Liver (tissue), 9 donors: ENCODE measurements around the gene ARHGEF28. TPM values are rescaled to one million over a fixed set of nuclear protein-coding genes. Genes with fewer than 3 reads are reported as not detected.

Experiments used
- DNase-seq: peaks from one replicate; pipeline ENCODE4 v3.0.0-alpha.2; 2017; ENCODE audit warnings: low spot score
- H3K27ac ChIP-seq, 2 donors: one replicate each; pipeline ENCODE4 v1.7.0; 2013; ENCODE audit warnings: inconsistent platforms in 2 of 2, low read length in 2 of 2, control low read depth in 1 of 2, low read depth in 1 of 2, mild to moderate bottlenecking in 1 of 2
- H3K27me3 ChIP-seq, 4 donors: one replicate each; pipeline versions ENCODE4 v1.6.1 to v1.7.0; 2013; ENCODE audit warnings: low read length in 3 of 4, inconsistent platforms in 1 of 4, mild to moderate bottlenecking in 1 of 4, moderate library complexity in 1 of 4; ENCODE audit not compliant: control insufficient read depth in 4 of 4, insufficient read depth in 4 of 4
- H3K36me3 ChIP-seq, 4 donors: one replicate each; pipeline versions ENCODE4 v1.6.1 to v1.7.0; 2013; ENCODE audit warnings: low read length in 3 of 4, mild to moderate bottlenecking in 3 of 4, low read depth in 1 of 4, moderate library complexity in 1 of 4; ENCODE audit not compliant: control insufficient read depth in 4 of 4, insufficient read depth in 3 of 4
- H3K4me1 ChIP-seq, 4 donors: one replicate each; pipeline versions ENCODE4 v1.6.1 to v1.7.0; 2013; ENCODE audit warnings: low read length in 3 of 4, mild to moderate bottlenecking in 3 of 4, moderate library complexity in 1 of 4; ENCODE audit not compliant: control insufficient read depth in 4 of 4, insufficient read depth in 4 of 4
- H3K4me3 ChIP-seq, 3 donors: one replicate each; pipeline versions ENCODE4 v1.6.1 to v1.7.0; 2013; ENCODE audit warnings: low read length in 3 of 3, control low read depth in 1 of 3, low read depth in 1 of 3, mild to moderate bottlenecking in 1 of 3
- H3K9ac ChIP-seq, 2 donors: one replicate each; pipeline ENCODE4 v1.7.0; 2013; ENCODE audit warnings: low read length in 2 of 2, mild to moderate bottlenecking in 2 of 2, moderate library complexity in 2 of 2, control low read depth in 1 of 2, low read depth in 1 of 2
- H3K9me3 ChIP-seq, 4 donors: one replicate each; pipeline versions ENCODE4 v1.6.1 to v1.7.0; 2013; ENCODE audit warnings: low read length in 3 of 4; ENCODE audit not compliant: control insufficient read depth in 4 of 4
- ATF3 ChIP-seq: IDR thresholded peaks from 2 replicates; pipeline ENCODE4 v1.6.1; 2016; ENCODE audit warnings: antibody characterized with exemption
- CTCF ChIP-seq: fragments of 150-350 bp; IDR thresholded peaks from 2 replicates; pipeline ENCODE4 v1.5.1; 2017; ENCODE audit warnings: improper control_type of control experiment, low read depth, low read length; ENCODE audit not compliant: missing input control
- EGR1 ChIP-seq, 2 donors: IDR thresholded peaks; 2 replicates each; pipeline ENCODE4 v1.6.1; 2016 to 2018; ENCODE audit warnings: antibody characterized with exemption in 2 of 2, low read depth in 2 of 2
- FOXA1 ChIP-seq: IDR thresholded peaks from 2 replicates; pipeline ENCODE4 v1.6.1; 2016; ENCODE audit warnings: antibody characterized with exemption
- FOXA2 ChIP-seq: IDR thresholded peaks from 2 replicates; pipeline ENCODE4 v1.6.1; 2016; ENCODE audit warnings: antibody characterized with exemption
- GABPA ChIP-seq, 2 donors: IDR thresholded peaks in 1 of 2; conservative IDR thresholded peaks in 1 of 2; 2 replicates each; pipeline ENCODE4 v1.6.1; 2016; ENCODE audit warnings: antibody characterized with exemption in 2 of 2, mild to moderate bottlenecking in 1 of 2, moderate library complexity in 1 of 2
- HNF4A ChIP-seq, 2 donors: conservative IDR thresholded peaks; 2 replicates each; pipeline ENCODE4 v1.6.1; 2016; ENCODE audit warnings: antibody characterized with exemption in 2 of 2, mild to moderate bottlenecking in 2 of 2
- HNF4G ChIP-seq: IDR thresholded peaks from 2 replicates; pipeline ENCODE4 v1.6.1; 2016; ENCODE audit warnings: antibody characterized with exemption
- JUND ChIP-seq, 2 donors: IDR thresholded peaks; 2 replicates each; pipeline ENCODE4 v1.6.1; 2016; ENCODE audit warnings: antibody characterized with exemption in 2 of 2
- MAX ChIP-seq: IDR thresholded peaks from 2 replicates; pipeline ENCODE4 v1.6.1; 2016; ENCODE audit warnings: antibody characterized with exemption
- NR2F2 ChIP-seq: IDR thresholded peaks from 2 replicates; pipeline ENCODE4 v1.6.1; 2016; ENCODE audit warnings: antibody characterized with exemption
- RAD21 ChIP-seq, 2 donors: IDR thresholded peaks; 2 replicates each; pipeline ENCODE4 v1.6.1; 2016; ENCODE audit warnings: antibody characterized with exemption in 2 of 2, mild to moderate bottlenecking in 2 of 2
- REST ChIP-seq: IDR thresholded peaks from 2 replicates; pipeline ENCODE4 v1.6.1; 2016; ENCODE audit warnings: antibody characterized with exemption, mild to moderate bottlenecking
- RXRA ChIP-seq, 2 donors: IDR thresholded peaks; 2 replicates each; pipeline ENCODE4 v1.6.1; 2017 to 2018; ENCODE audit warnings: antibody characterized with exemption in 2 of 2, mild to moderate bottlenecking in 1 of 2
- SP1 ChIP-seq: IDR thresholded peaks from 2 replicates; pipeline ENCODE4 v1.6.1; 2018; ENCODE audit warnings: antibody characterized with exemption, mild to moderate bottlenecking
- TAF1 ChIP-seq: conservative IDR thresholded peaks from 2 replicates; pipeline ENCODE4 v1.6.1; 2016; ENCODE audit warnings: antibody characterized with exemption, mild to moderate bottlenecking
- YY1 ChIP-seq: IDR thresholded peaks from 2 replicates; pipeline ENCODE4 v1.6.1; 2016; ENCODE audit warnings: antibody characterized with exemption, mild to moderate bottlenecking
- ZBTB33 ChIP-seq: IDR thresholded peaks from 2 replicates; pipeline ENCODE4 v1.6.1; 2016; ENCODE audit warnings: antibody characterized with exemption
- WGBS: extraction: QIAGEN DNeasy Blood & Tissue Kit; methylation state at CpG from one replicate; pipeline ENCODE4 v1.1.7; 2013; 5-methylcytosine and 5-hydroxymethylcytosine counted together
- polyA plus RNA-seq, 2 donors: library from polyadenylated mRNA; stranded (reverse) in 1 of 2; unstranded in 1 of 2; fragments of 200-250 nt in 1 of 2; fragments of >200 nt in 1 of 2; fragmentation: Nextera tagmentation in 1 of 2; extraction: Ambion mirVana in 1 of 2; gene quantifications; one replicate each; pipeline versions ENCODE4 v1.2.1 to v1.2.3, GENCODE V29; 2013 to 2015
- total RNA-seq, 2 donors: library from RNA; depleted of rRNA; stranded (reverse); fragments of >200 nt; gene quantifications; one replicate each; pipeline ENCODE4 v1.2.3, GENCODE V29; 2014
- donor health status: healthy.
- donor health status: healthy.
- donor health status: healthy.
- donor health status: healthy.
- donor health status: healthy.

ARHGEF28 gene
- total and polyA plus RNA-seq, 4 donors: 1.6 to 13.9 (median 3.6) TPM

GRCh38 chr5:73942783-73943182 is 316.8 kb downstream of the ARHGEF28 start:
- H3K4me3 ChIP-seq: no peak overlapping the region
- H3K4me1 ChIP-seq: no peaks in the 10 kb centered on the region
- H3K9ac ChIP-seq: no peak overlapping the region
- H3K27me3 ChIP-seq: no peaks in the 10 kb centered on the region
- 100% methylated on average over 1 of the region's 1 CpG for WGBS
- H3K36me3 ChIP-seq: no peaks in the 10 kb centered on the region
- no peak for DNase-seq
- H3K9me3 ChIP-seq: peaks cover 0 to 5% (median 2%) of the 10 kb centered on the region in 4 donors
- H3K27ac ChIP-seq: no peak overlapping the region
- TF ChIP-seq YY1 (no peak), EGR1 (IDR thresholded peaks at IDR 0.05; ENCODE audit: low read depth in 2 of 2) (no peak), JUND (IDR thresholded peaks at IDR 0.05) (no peak), NR2F2 (no peak), SP1 (no peak), GABPA (IDR thresholded peaks at IDR 0.05 in 1 of 2, conservative IDR thresholded peaks at IDR 0.05 in 1 of 2) (no peak), FOXA1 (no peak), HNF4A (conservative IDR thresholded peaks at IDR 0.05) (no peak), ATF3 (no peak), REST (no peak), RAD21 (IDR thresholded peaks at IDR 0.05) (no peak), HNF4G (no peak), TAF1 (no peak), RXRA (IDR thresholded peaks at IDR 0.05) (no peak), ZBTB33 (no peak), MAX (no peak), FOXA2 (no peak), CTCF (no peak)
